Natural killer cell (primary cell): ENCODE measurements around the gene PPDPF. TPM values are rescaled to one million over a fixed set of nuclear protein-coding genes. Genes with fewer than 3 reads are reported as not detected.

Experiments
- ATAC-seq, 3 donors: fragments of 150-1000 bp in 2 of 3; fragments of 200-7000 bp in 1 of 3; cut with Tn5 transposase; 1 replicate in 1 of 3; 2 replicates in 2 of 3; pipeline ENCODE4 v1.10.0; 2021; ENCODE audit warnings: mild to moderate bottlenecking in 2 of 3, moderate library complexity in 2 of 3
- DNase-seq, 2 donors: peaks; one replicate each; pipeline versions ENCODE4 v3.0.0 to v3.0.0-alpha.2; 2013 to 2021; ENCODE audit warnings: mixed read lengths in 1 of 2
- H3K27ac ChIP-seq: one replicate; pipeline ENCODE4 v1.5.1; 2013; ENCODE audit warnings: mild to moderate bottlenecking, low read length
- H3K27me3 ChIP-seq: one replicate; pipeline ENCODE4 v1.6.1; 2013; ENCODE audit warnings: low read length; ENCODE audit not compliant: control insufficient read depth, insufficient read depth
- H3K36me3 ChIP-seq: one replicate; pipeline ENCODE4 v1.6.1; 2013; ENCODE audit warnings: low read length; ENCODE audit not compliant: control insufficient read depth, insufficient read depth
- H3K4me1 ChIP-seq: one replicate; pipeline ENCODE4 v1.6.1; 2013; ENCODE audit warnings: low read length; ENCODE audit not compliant: control insufficient read depth, insufficient read depth
- H3K4me3 ChIP-seq: one replicate; pipeline ENCODE4 v1.5.1; 2013; ENCODE audit warnings: low read length
- H3K9me3 ChIP-seq: one replicate; pipeline ENCODE4 v1.6.1; 2013; ENCODE audit warnings: low read length; ENCODE audit not compliant: control insufficient read depth, insufficient read depth
- H3K27ac Mint-ChIP-seq, 2 donors: one replicate each; pipeline ENCODE4 v1.8.0; 2022; ENCODE audit warnings: mild to moderate bottlenecking in 2 of 2, mixed read lengths in 2 of 2, moderate library complexity in 1 of 2
- H3K27me3 Mint-ChIP-seq, 2 donors: one replicate each; pipeline ENCODE4 v1.8.0; 2022; ENCODE audit warnings: low read depth in 2 of 2, mixed read lengths in 2 of 2
- H3K36me3 Mint-ChIP-seq: one replicate; pipeline ENCODE4 v1.8.0; 2022; ENCODE audit warnings: mixed read lengths
- H3K4me1 Mint-ChIP-seq, 2 donors: one replicate each; pipeline ENCODE4 v1.8.0; 2022; ENCODE audit warnings: mixed read lengths in 2 of 2
- H3K4me3 Mint-ChIP-seq: one replicate; pipeline ENCODE4 v1.8.0; 2022; ENCODE audit warnings: mild to moderate bottlenecking, moderate library complexity, mixed read lengths
- H3K9me3 Mint-ChIP-seq, 2 donors: one replicate each; pipeline ENCODE4 v1.8.0; 2022; ENCODE audit warnings: mixed read lengths in 2 of 2
- WGBS: methylation state at CpG from one replicate; pipeline ENCODE4 v1.1.7; 2013; ENCODE audit warnings: missing lambda C conversion rate; ENCODE audit not compliant: insufficient coverage; 5-methylcytosine and 5-hydroxymethylcytosine counted together
- intact Hi-C: fragments of 100-400 bp; cut with micrococcal nuclease; formaldehyde crosslinking; loops from one replicate; pipeline ENCODE4 v1.14.2; 2022
- total RNA-seq, 4 donors: library from RNA; stranded (reverse); fragments of 120-200 nt in 1 of 4; gene quantifications; one replicate each; pipeline versions ENCODE4 v1.2.3 to v1.2.4, GENCODE V29; 2013 to 2022
- TF ChIP-seq, protein P1 (sequence below): fragments of 200-600 bp; IDR thresholded peaks from one replicate; pipeline ENCODE4 v1.8.0; 2022; ENCODE audit warnings: antibody characterized with exemption

PPDPF gene
- total RNA-seq, 3 donors from 2014 or later (not counting 1 experiment from before 2014, with no cell fraction given), result 95.5 to 197 (median 159) TPM

DNA sequence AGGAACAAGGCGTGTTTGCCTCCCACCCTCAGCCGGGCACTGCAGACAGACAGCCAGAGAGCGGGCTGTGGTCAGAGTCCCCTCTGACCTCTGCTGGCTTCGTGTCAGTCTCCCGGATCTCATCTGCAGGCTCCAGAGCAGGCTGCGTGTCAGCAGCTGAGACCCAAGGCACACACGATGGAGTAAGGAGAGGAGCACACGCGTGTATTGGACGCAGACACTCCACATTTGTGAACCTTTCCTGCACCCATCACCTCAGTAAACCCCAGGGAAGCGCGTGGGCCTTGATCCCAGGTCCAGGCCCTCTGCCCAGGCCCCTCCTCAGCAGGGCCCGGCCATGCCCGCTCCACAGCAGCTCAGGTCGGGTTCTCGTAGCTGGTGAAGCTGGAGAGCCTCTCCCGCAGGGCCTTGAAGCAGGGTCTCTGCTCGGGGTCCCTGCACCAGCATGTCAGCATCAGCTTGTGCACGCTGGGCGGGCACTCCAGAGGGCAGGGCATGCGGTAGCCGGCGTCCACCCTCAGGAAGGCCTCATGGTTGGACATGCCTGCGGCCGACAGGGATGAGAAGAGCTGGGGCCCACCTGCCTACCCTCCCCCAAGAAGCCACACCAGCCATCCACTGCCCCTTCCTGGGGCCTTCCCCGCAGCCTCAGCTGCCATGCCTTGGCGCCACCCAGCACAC is 8.8 kb downstream of the PPDPF start:
- H3K4me1 Mint-ChIP-seq, result no peaks in the 10 kb centered on the region
- Histone ChIP-seq H3K9me3 (no peaks in the 10 kb centered on the region), H3K36me3 (no peaks in the 10 kb centered on the region), H3K4me3 (no peak overlapping the region), H3K27ac (no peak overlapping the region), H3K27me3 (no peaks in the 10 kb centered on the region), H3K4me1 (no peaks in the 10 kb centered on the region)
- no peaks in the 10 kb centered on the region for H3K36me3 Mint-ChIP-seq
- DNase-seq, result no peak
- TF ChIP-seq, protein P1, sequence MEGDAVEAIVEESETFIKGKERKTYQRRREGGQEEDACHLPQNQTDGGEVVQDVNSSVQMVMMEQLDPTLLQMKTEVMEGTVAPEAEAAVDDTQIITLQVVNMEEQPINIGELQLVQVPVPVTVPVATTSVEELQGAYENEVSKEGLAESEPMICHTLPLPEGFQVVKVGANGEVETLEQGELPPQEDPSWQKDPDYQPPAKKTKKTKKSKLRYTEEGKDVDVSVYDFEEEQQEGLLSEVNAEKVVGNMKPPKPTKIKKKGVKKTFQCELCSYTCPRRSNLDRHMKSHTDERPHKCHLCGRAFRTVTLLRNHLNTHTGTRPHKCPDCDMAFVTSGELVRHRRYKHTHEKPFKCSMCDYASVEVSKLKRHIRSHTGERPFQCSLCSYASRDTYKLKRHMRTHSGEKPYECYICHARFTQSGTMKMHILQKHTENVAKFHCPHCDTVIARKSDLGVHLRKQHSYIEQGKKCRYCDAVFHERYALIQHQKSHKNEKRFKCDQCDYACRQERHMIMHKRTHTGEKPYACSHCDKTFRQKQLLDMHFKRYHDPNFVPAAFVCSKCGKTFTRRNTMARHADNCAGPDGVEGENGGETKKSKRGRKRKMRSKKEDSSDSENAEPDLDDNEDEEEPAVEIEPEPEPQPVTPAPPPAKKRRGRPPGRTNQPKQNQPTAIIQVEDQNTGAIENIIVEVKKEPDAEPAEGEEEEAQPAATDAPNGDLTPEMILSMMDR, result no peak
- no peaks in the 10 kb centered on the region for H3K9me3 Mint-ChIP-seq
- WGBS, result 93% methylated on average over 27 of the region's 27 CpGs
- H3K27me3 Mint-ChIP-seq, result peaks cover 0 to 4% of the 10 kb centered on the region in 2 donors
- no peak overlapping the region for H3K27ac Mint-ChIP-seq
- no peak for ATAC-seq
- intact Hi-C loops, result no loop called here
- no peak overlapping the region for H3K4me3 Mint-ChIP-seq

DNA sequence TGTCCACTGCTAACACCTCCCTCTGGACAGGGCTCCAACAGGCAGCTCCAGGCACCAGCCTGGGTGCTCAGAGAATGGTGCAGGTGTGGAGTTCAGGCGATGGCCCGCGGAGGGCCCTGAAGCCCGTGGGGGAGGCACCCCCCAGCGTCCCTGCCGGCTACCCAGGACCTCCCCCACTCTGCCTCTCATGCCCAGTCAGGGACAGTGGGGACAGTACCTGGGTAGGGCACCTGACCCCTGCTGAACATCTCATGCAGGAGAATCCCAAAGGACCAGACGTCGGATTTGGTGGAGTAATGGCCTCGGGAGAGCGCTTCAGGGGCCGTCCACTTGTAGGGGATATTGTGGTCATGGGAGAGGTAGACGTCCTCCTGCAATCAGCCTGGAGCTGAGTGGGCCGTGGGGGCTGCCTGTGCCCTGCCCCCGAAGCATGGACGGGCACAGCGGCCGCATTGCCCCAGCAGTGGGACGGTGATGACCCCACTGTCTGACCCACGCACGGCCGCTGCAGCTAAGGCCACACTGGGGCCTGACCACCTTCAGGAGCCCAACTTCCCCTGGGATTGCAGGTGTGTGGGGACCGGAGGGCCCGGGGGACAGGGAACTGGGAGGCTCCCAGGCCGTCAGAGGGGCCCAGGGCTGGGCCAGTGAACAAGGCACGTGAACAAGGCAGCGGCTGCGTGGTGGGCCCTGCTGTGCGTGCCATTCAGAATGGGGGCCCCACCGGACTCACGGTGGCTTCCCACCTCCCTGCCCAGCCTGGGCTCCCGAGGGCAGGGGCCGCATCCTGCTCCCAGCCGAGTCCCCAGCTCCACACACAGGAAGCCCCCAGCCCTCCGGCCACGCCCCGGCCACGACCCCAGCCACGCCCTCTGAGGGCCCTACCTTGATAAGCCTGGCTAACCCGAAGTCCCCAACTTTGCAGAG is 9.6 kb downstream of the PPDPF start:
- 87% methylated on average over 39 of the region's 39 CpGs for WGBS
- intact Hi-C loops, result no loop called here
- DNase-seq (no peak), ATAC-seq (no peak)
- TF ChIP-seq, protein P1, result no peak
- Histone ChIP-seq H3K36me3 (no peaks in the 10 kb centered on the region), H3K9me3 (no peaks in the 10 kb centered on the region), H3K27ac (no peak overlapping the region), H3K4me1 (no peaks in the 10 kb centered on the region), H3K27me3 (no peaks in the 10 kb centered on the region), H3K4me3 (no peak overlapping the region)
- peaks cover 0 to 4% of the 10 kb centered on the region in 2 donors for H3K27me3 Mint-ChIP-seq
- no peaks in the 10 kb centered on the region for H3K9me3 Mint-ChIP-seq
- no peak overlapping the region for H3K27ac Mint-ChIP-seq
- no peak overlapping the region for H3K4me3 Mint-ChIP-seq
- no peaks in the 10 kb centered on the region for H3K4me1 Mint-ChIP-seq
- H3K36me3 Mint-ChIP-seq, result no peaks in the 10 kb centered on the region

DNA sequence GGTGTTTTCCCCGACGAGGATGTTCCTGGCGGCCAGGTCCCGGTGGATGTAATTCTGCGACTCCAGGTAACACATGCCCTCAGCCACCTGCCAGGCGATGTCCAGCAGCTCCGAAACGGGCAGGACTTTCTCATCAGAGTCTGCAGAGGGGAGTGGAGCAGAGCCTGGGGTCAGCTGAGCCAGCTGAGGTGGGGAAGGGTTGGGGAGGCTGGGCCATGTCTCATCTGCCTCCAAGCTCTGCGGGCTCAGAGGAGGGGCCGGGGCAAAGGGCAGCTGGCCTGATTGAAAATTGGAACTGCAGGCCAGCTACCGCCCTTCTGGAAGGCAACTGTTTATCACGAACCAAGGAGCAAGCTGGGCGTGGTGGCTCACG is 10.2 kb downstream of the PPDPF start:
- WGBS, result 92% methylated on average over 14 of the region's 14 CpGs
- no peaks in the 10 kb centered on the region for H3K9me3 ChIP-seq

More for the DNA sequence above, 10.2 kb downstream of the PPDPF start:
- Histone ChIP-seq H3K36me3 (no peaks in the 10 kb centered on the region), H3K4me1 (no peaks in the 10 kb centered on the region), H3K27me3 (no peaks in the 10 kb centered on the region), H3K4me3 (no peak overlapping the region), H3K27ac (no peak overlapping the region)
- ATAC-seq (no peak), DNase-seq (no peak)
- Mint-ChIP-seq H3K4me3 (no peak overlapping the region), H3K4me1 (no peaks in the 10 kb centered on the region), H3K27me3 (peaks cover 0 to 4% of the 10 kb centered on the region in 2 donors), H3K9me3 (no peaks in the 10 kb centered on the region), H3K36me3 (no peaks in the 10 kb centered on the region), H3K27ac (no peak overlapping the region)
- intact Hi-C loops, result no loop called here
- TF ChIP-seq, protein P1, result no peak
